CD14-positive monocyte (primary cell): ENCODE results near the gene IGFL1. TPM values are rescaled to one million over a fixed set of nuclear protein-coding genes. Genes with fewer than 3 reads are reported as not detected.
"Not testable (repeated sequence)": the region's sequence is repeated elsewhere in the genome, so short reads cannot be mapped to it uniquely, and the experiment has no call there.

Experiments used
- DNase-seq, 3 donors: peaks; one replicate each; pipeline ENCODE4 v3.0.0-alpha.2; 2011 to 2022
- H2AFZ ChIP-seq: 2 replicates; pipeline ENCODE4 v1.6.0; 2012; ENCODE audit warnings: mild to moderate bottlenecking, low read depth, low read length, inconsistent platforms; ENCODE audit not compliant: insufficient read depth, poor library complexity, severe bottlenecking
- H3K27ac ChIP-seq, 2 donors: 1 replicate in 1 of 2; 2 replicates in 1 of 2; pipeline ENCODE4 v1.5.1; 2012 to 2013; ENCODE audit warnings: low read length in 2 of 2, control low read depth in 1 of 2, inconsistent platforms in 1 of 2, low read depth in 1 of 2, mild to moderate bottlenecking in 1 of 2
- H3K27me3 ChIP-seq, 2 donors: one replicate each; pipeline versions ENCODE4 v1.6.0 to v1.6.1; 2011 to 2013; ENCODE audit warnings: low read length in 2 of 2; ENCODE audit not compliant: control insufficient read depth in 2 of 2, insufficient read depth in 2 of 2
- H3K36me3 ChIP-seq, 2 donors: replicated peaks in 1 of 2; 1 replicate in 1 of 2; 2 replicates in 1 of 2; pipeline versions ENCODE4 v1.5.1 to v1.6.1; 2012 to 2013; ENCODE audit warnings: low read length in 2 of 2, control low read depth in 1 of 2, inconsistent platforms in 1 of 2, mild to moderate bottlenecking in 1 of 2; ENCODE audit not compliant: insufficient read depth in 2 of 2, control insufficient read depth in 1 of 2
- H3K4me1 ChIP-seq, 2 donors: 1 replicate in 1 of 2; 2 replicates in 1 of 2; pipeline versions ENCODE4 v1.5.1 to v1.6.1; 2012 to 2013; ENCODE audit warnings: low read length in 2 of 2, control low read depth in 1 of 2, inconsistent platforms in 1 of 2, mild to moderate bottlenecking in 1 of 2, moderate library complexity in 1 of 2; ENCODE audit not compliant: insufficient read depth in 2 of 2, control insufficient read depth in 1 of 2
- H3K4me2 ChIP-seq: replicated peaks from 2 replicates; pipeline ENCODE3; 2012; ENCODE audit warnings: low read length, moderate library complexity, mild to moderate bottlenecking; ENCODE audit not compliant: poor library complexity, severe bottlenecking; ENCODE audit errors: extremely low read depth
- H3K4me3 ChIP-seq, 3 experiments: fragments of 200-600 bp in 1 of 3; sonication (generic) in 1 of 3; replicated peaks in 1 of 3; 1 replicate in 2 of 3; 2 replicates in 1 of 3; pipeline ENCODE4 v1.5.1; 2011 to 2013; ENCODE audit warnings: low read length in 3 of 3, mild to moderate bottlenecking in 3 of 3, control low read depth in 2 of 3, low read depth in 2 of 3, inconsistent platforms in 1 of 3, moderate library complexity in 1 of 3
- H3K79me2 ChIP-seq: 2 replicates; pipeline ENCODE4 v1.6.0; 2012; ENCODE audit warnings: mild to moderate bottlenecking, control low read depth, inconsistent platforms, low read length, moderate library complexity; ENCODE audit not compliant: insufficient read depth
- H3K9ac ChIP-seq: 2 replicates; pipeline ENCODE4 v1.6.0; 2017; ENCODE audit warnings: low read length, mild to moderate bottlenecking; ENCODE audit not compliant: insufficient read depth, poor library complexity, severe bottlenecking
- H3K9me3 ChIP-seq, 2 donors: replicated peaks in 1 of 2; 1 replicate in 1 of 2; 2 replicates in 1 of 2; pipeline versions ENCODE4 v1.5.1 to v1.6.1; 2012 to 2013; ENCODE audit warnings: low read length in 2 of 2, control low read depth in 1 of 2; ENCODE audit not compliant: control insufficient read depth in 1 of 2, insufficient read depth in 1 of 2
- H4K20me1 ChIP-seq: 2 replicates; pipeline ENCODE4 v1.6.0; 2012; ENCODE audit warnings: mild to moderate bottlenecking, low read length, control low read depth, moderate library complexity; ENCODE audit not compliant: insufficient read depth
- H3K27ac Mint-ChIP-seq, 7 donors: one replicate each; pipeline ENCODE4 v1.8.0; 2020; ENCODE audit warnings: mild to moderate bottlenecking in 7 of 7, mixed read lengths in 7 of 7, moderate library complexity in 6 of 7, inconsistent platforms in 2 of 7
- H3K27me3 Mint-ChIP-seq, 3 donors: one replicate each; pipeline ENCODE4 v1.8.0; 2021 to 2022; ENCODE audit warnings: low read depth in 3 of 3, mild to moderate bottlenecking in 3 of 3, mixed read lengths in 3 of 3, moderate library complexity in 3 of 3, inconsistent platforms in 1 of 3
- H3K36me3 Mint-ChIP-seq, 2 donors: one replicate each; pipeline ENCODE4 v1.8.0; 2020; ENCODE audit warnings: mixed read lengths in 2 of 2, inconsistent platforms in 1 of 2, mild to moderate bottlenecking in 1 of 2
- H3K4me1 Mint-ChIP-seq: one replicate; pipeline ENCODE4 v1.8.0; 2020; ENCODE audit warnings: mild to moderate bottlenecking, mixed read lengths
- H3K4me3 Mint-ChIP-seq, 2 donors: one replicate each; pipeline ENCODE4 v1.8.0; 2020; ENCODE audit warnings: mild to moderate bottlenecking in 2 of 2, mixed read lengths in 2 of 2, moderate library complexity in 1 of 2
- H3K9me3 Mint-ChIP-seq, 7 donors: one replicate each; pipeline ENCODE4 v1.8.0; 2020 to 2022; ENCODE audit warnings: mixed read lengths in 7 of 7, mild to moderate bottlenecking in 6 of 7, moderate library complexity in 6 of 7, inconsistent platforms in 2 of 7
- CTCF ChIP-seq: fragments of 200-600 bp; IDR thresholded peaks from one replicate; pipeline ENCODE4 v1.8.0; 2022; ENCODE audit warnings: antibody characterized with exemption, mild to moderate bottlenecking
- WGBS: methylation state at CpG from one replicate; pipeline ENCODE4 v1.1.5; 2013; ENCODE audit warnings: missing lambda C conversion rate; ENCODE audit not compliant: insufficient coverage; 5-methylcytosine and 5-hydroxymethylcytosine counted together
- intact Hi-C, 2 donors: fragments of 100-400 bp; cut with micrococcal nuclease; formaldehyde crosslinking; loops; one replicate each; pipeline versions ENCODE4 v1.15.0 to v1.15.1; 2023
- polyA plus RNA-seq, 3 donors: library from polyadenylated mRNA; depleted of rRNA in 1 of 3; unstranded in 2 of 3; stranded (reverse) in 1 of 3; fragments of 300-500 nt in 2 of 3; fragments of >200 nt in 1 of 3; fragmentation: Illumina TruSeq in 2 of 3; gene quantifications; 1 replicate in 2 of 3; 2 replicates in 1 of 3; pipeline ENCODE4 v1.2.3, GENCODE V29; 2012 to 2021

IGFL1 gene
- polyA plus RNA-seq, 3 donors = not detected

- H3K36me3 ChIP-seq = no peaks in the 10 kb centered on the region
- peak overlapping the region in 1 of 2 donors; percentile 18 for H3K27ac ChIP-seq
- Mint-ChIP-seq H3K4me1 (peaks cover 26% of the 10 kb centered on the region), H3K36me3 (no peaks in the 10 kb centered on the region), H3K9me3 (peaks cover 0 to 3% (median 0%) of the 10 kb centered on the region in 7 donors), H3K4me3 (peak overlapping the region in 1 of 2 donors; percentile 69), H3K27me3 (peaks cover 10 to 26% (median 21%) of the 10 kb centered on the region in 3 donors), H3K27ac (peak overlapping the region; percentile 52 to 80 (median 64))
- H3K79me2 ChIP-seq = no peaks in the 10 kb centered on the region
- H3K4me2 ChIP-seq = peak overlapping the region; percentile 10
- TF ChIP-seq CTCF = no peak
- H4K20me1 ChIP-seq = no peaks in the 10 kb centered on the region
- DNase-seq = peak; percentile 76 to 94 (median 88)
- H3K9me3 ChIP-seq = no peaks in the 10 kb centered on the region
- 2% methylated on average over 5 of the region's 6 CpGs for whole genome bisulfite sequencing
- no peak overlapping the region for H3K9ac ChIP-seq
- intact Hi-C loops = loop anchor here in 1 of 2 donors (10.0 kb wide), 1 partner anchor 107 kb away; no protein-coding TSS in a partner anchor
- H2AFZ ChIP-seq = no peak overlapping the region
- H3K4me1 ChIP-seq = peaks cover 20 to 22% of the 10 kb centered on the region in 2 donors
- peaks cover 0 to 4% of the 10 kb centered on the region in 2 donors for H3K27me3 ChIP-seq
- no peak overlapping the region for H3K4me3 ChIP-seq
These were observed 48.2 kb upstream of the IGFL1 start for GRCh38 chr19:46181388-46181779.

DNA sequence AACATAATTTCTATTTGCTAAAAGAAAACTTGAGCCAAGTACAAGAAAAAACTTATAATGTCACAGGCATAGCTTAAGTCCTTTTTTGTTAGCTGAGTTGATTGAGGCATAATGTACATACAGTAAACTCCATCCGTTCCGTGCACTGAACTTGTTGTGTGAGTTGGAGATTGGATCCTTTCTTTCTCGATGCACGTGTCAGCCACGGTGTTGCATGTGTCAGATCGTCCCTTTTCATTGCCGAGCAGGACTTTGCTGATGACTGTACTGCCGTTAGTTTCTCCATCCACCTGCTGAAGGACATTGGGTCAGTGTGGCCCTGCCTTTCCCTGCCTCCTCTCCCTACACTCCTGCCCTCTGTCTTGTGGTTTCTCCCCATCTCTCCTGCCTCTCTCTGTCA lies 47.1 kb upstream of the IGFL1 start:
- Mint-ChIP-seq H3K27me3 (peaks cover 8 to 22% (median 19%) of the 10 kb centered on the region in 3 donors), H3K9me3 (peaks cover 0 to 3% (median 0%) of the 10 kb centered on the region in 7 donors), H3K27ac (peak overlapping the region in 4 of 7 donors; percentile 15 to 37 (median 28)), H3K36me3 (no peaks in the 10 kb centered on the region), H3K4me3 (peak overlapping the region in 1 of 2 donors; percentile 57), H3K4me1 (peaks cover 26% of the 10 kb centered on the region)
- H3K79me2 ChIP-seq = no peaks in the 10 kb centered on the region
- WGBS = 93% methylated on average over 8 of the region's 8 CpGs
- H2AFZ ChIP-seq = no peak overlapping the region
- H3K9me3 ChIP-seq = no peaks in the 10 kb centered on the region
- H3K9ac ChIP-seq = no peak overlapping the region
- H4K20me1 ChIP-seq = no peaks in the 10 kb centered on the region
- no peak overlapping the region for H3K4me2 ChIP-seq
- no peak overlapping the region for H3K4me3 ChIP-seq
- DNase-seq = no peak
- peaks cover 20 to 22% of the 10 kb centered on the region in 2 donors for H3K4me1 ChIP-seq
- TF ChIP-seq CTCF = no peak
- H3K36me3 ChIP-seq = no peaks in the 10 kb centered on the region
- H3K27me3 ChIP-seq = peaks cover 0 to 4% of the 10 kb centered on the region in 2 donors
- intact Hi-C loops = loop anchor here in 1 of 2 donors (10.0 kb wide), 1 partner anchor 108 kb away; no protein-coding TSS in a partner anchor
- H3K27ac ChIP-seq = no peak overlapping the region

DNA sequence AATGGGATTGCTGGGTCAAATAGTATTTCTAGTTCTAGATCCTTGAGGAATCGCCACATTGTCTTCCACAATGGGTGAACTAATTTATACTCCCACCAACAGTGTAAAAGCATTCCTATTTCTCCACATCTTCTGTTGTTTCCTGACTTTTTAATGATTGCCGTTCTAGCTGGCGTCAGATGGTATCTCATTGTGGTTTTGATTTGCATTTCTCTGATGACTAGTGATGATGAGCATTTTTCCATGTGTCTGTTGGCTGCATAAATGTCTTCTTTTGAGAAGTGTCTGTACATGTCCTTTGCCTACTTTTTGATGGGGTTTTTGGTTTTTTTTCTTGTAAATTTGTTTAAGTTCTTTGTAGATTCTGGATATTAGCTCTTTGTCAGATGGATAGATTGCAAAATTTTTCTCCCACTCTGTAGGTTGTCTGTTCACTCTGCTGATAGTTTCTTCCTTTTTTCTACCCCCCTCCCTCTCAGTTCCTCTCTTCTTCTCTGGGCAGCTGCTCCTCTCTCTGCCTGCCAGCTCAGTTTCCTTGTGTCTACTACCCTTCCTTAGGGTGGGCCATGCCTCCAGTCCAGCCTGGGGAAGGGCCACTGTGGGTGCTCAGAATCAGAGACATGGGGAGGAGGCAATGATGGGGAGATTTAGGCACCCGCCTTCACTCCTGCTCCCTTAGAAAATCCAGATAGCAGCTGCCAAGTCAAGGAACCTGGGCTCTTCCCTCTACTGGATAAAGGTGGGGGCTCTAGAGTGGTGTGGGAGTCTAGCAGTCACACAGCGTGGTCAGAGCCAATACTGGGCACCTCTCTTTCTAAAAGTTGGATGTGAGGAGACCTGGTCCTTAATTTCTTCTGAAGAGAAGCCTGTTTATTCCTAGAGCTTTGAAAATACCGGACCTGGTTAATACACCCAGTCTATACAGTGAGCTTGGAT lies 44.5 kb upstream of the IGFL1 start:
- Mint-ChIP-seq H3K27ac (peak overlapping the region; percentile 81 to 93 (median 84)), H3K27me3 (peaks cover 18 to 25% (median 20%) of the 10 kb centered on the region in 3 donors), H3K4me3 (peak overlapping the region in 1 of 2 donors; percentile 67), H3K4me1 (peaks cover 26% of the 10 kb centered on the region)
- not testable (repeated sequence) for H3K36me3 Mint-ChIP-seq, H2AFZ ChIP-seq, H4K20me1 ChIP-seq, H3K9ac ChIP-seq, H3K4me2 ChIP-seq, H3K9me3 ChIP-seq, H3K36me3 ChIP-seq, H3K79me2 ChIP-seq, H3K9me3 Mint-ChIP-seq, H3K4me3 ChIP-seq, H3K27me3 ChIP-seq
- DNase-seq = peak; percentile 33 to 63 (median 48)
- no CpG with 5 or more reads among the region's 6 CpGs for WGBS
- peaks cover 20 to 22% of the 10 kb centered on the region in 2 donors for H3K4me1 ChIP-seq
- intact Hi-C loops = loop anchor here in 1 of 2 donors (10.0 kb wide), 1 partner anchor 110 kb away; no protein-coding TSS in a partner anchor
- peak overlapping the region; percentile 27 to 69 for H3K27ac ChIP-seq
